ENCODE results near the gene RAB6A.

Gene RAB6A

DNA sequence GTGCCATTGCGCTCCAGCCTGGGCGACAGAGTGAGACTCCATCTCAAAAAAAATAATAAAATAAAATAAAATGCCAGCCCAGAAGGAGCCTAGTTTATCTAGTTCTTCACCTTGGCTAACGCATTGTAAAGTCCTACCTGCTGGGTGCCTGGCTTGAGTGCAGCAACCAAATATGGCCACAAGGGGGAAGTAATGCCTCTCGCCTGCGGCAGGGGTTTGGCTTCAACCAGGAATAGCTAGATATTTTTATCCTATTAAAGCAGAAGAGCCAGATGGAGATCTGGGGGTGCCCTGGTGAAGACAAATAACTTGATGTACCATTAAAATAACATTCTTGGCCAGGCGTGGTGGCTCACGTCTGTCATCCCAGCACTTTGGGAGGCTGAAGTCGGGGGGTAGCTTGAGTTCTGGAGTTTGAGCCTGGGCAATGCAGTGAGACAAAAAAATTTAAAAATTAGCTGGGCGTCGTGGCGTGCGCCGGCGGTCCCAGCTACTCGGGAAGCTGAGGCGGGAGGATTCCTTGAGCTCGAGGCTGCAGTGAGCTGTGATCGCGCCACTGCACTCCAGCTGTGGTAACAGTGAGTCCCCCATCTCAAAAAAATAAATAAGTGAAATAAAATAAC is 135.1 kb downstream of the RAB6A start:
- no peak overlapping the region for H3K4me2 ChIP-seq (ENCODE audit: low read length)
- H2BK12ac ChIP-seq (ENCODE audit: low read length): no peak overlapping the region
- H2BK5ac ChIP-seq (ENCODE audit: low read depth, low read length, poor library complexity): no peak overlapping the region
- H3K36me3 ChIP-seq (ENCODE audit: control insufficient read depth in 1 of 2, insufficient read depth in 2 of 2, low read length in 2 of 2): no peaks in the 10 kb centered on the region
- no CpG with 5 or more reads among the region's 19 CpGs for WGBS (ENCODE audit: extremely low coverage, insufficient coverage, insufficient read length)
- no peak overlapping the region for H2BK120ac ChIP-seq (ENCODE audit: insufficient read depth, low read length, poor library complexity)
- no peak overlapping the region for H4K12ac ChIP-seq (ENCODE audit: low read depth, low read length)
- H2AFZ ChIP-seq (ENCODE audit: insufficient read depth, low read length, poor library complexity): no peak overlapping the region
- no peaks in the 10 kb centered on the region for H3K79me1 ChIP-seq (ENCODE audit: low read length)
- no peaks in the 10 kb centered on the region for H3K27me3 ChIP-seq (ENCODE audit: insufficient read depth, low read length)
- H3K4me3 ChIP-seq (ENCODE audit: low read depth, low read length): no peak overlapping the region
- H3K27ac ChIP-seq (ENCODE audit: low read depth, low read length): no peak overlapping the region
- no peak overlapping the region for H4K8ac ChIP-seq (ENCODE audit: low read depth, low read length)
- H3K23ac ChIP-seq (ENCODE audit: low read length): no peak overlapping the region
- no peak overlapping the region for H3K18ac ChIP-seq (ENCODE audit: low read length)
- H3K9me3 ChIP-seq (ENCODE audit: insufficient read depth, low read depth, low read length): no peaks in the 10 kb centered on the region
- H4K91ac ChIP-seq (ENCODE audit: low read depth, low read length): no peak overlapping the region
- no peaks in the 10 kb centered on the region for H3K79me2 ChIP-seq (ENCODE audit: control insufficient read depth, insufficient read depth, low read length, poor library complexity)
- H3K14ac ChIP-seq (ENCODE audit: low read length): no peak overlapping the region
- H2AK5ac ChIP-seq (ENCODE audit: low read length): no peak overlapping the region
- DNase-seq: peak; percentile 64 to 90
- H3K9ac ChIP-seq (ENCODE audit: low read length): no peak overlapping the region
- H3K4me1 ChIP-seq (ENCODE audit: control insufficient read depth in 1 of 2, insufficient read depth in 2 of 2, low read length in 2 of 2): no peaks in the 10 kb centered on the region
- H3K4ac ChIP-seq (ENCODE audit: low read depth, low read length): no peak overlapping the region
